ENCODE data around the gene COL19A1.
"Not testable (repeated sequence)": the region's sequence is repeated elsewhere in the genome, so short reads cannot be mapped to it uniquely, and the experiment has no call there.

COL19A1 gene

GRCh38 chr6:69965974-69966373 is 99.6 kb downstream of the COL19A1 start:
- not testable (repeated sequence) for DNase-seq (ENCODE audit: low read depth)

- DNase-seq (ENCODE audit: low read depth), result no peak
Measured at GRCh38 chr6:69973138-69973537, 106.8 kb downstream of the COL19A1 start.

- no peak for DNase-seq (ENCODE audit: low read depth)
Measured at GRCh38 chr6:69973763-69974162, 107.4 kb downstream of the COL19A1 start.

GRCh38 chr6:69974193-69974592 is 107.8 kb downstream of the COL19A1 start:
- DNase-seq (ENCODE audit: low read depth), result no peak

- DNase-seq (ENCODE audit: low read depth), result no peak
Measured at GRCh38 chr6:69976591-69977090, 110.3 kb downstream of the COL19A1 start.

GRCh38 chr6:69980624-69981023 is 114.3 kb downstream of the COL19A1 start:
- no peak for DNase-seq (ENCODE audit: low read depth)

GRCh38 chr6:69984506-69984905 is 118.2 kb downstream of the COL19A1 start:
- DNase-seq (ENCODE audit: low read depth), result no peak

GRCh38 chr6:69985180-69985579 is 118.8 kb downstream of the COL19A1 start:
- no peak for DNase-seq (ENCODE audit: low read depth)

- no peak for DNase-seq (ENCODE audit: low read depth)
Measured at GRCh38 chr6:69987550-69987949, 121.2 kb downstream of the COL19A1 start.

GRCh38 chr6:69988458-69989126 is 122.2 kb downstream of the COL19A1 start:
- DNase-seq (ENCODE audit: low read depth), result no peak

GRCh38 chr6:69994251-69994650 is 127.9 kb downstream of the COL19A1 start:
- DNase-seq (ENCODE audit: low read depth), result no peak

GRCh38 chr6:70008189-70008588 is 141.8 kb downstream of the COL19A1 start:
- DNase-seq (ENCODE audit: low read depth), result no peak

- not testable (repeated sequence) for DNase-seq (ENCODE audit: low read depth)
Measured at GRCh38 chr6:70010339-70010738, 144.0 kb downstream of the COL19A1 start.

GRCh38 chr6:70023201-70023600 is 156.8 kb downstream of the COL19A1 start:
- DNase-seq (ENCODE audit: low read depth), result not testable (repeated sequence)

GRCh38 chr6:70028246-70028645 is 161.9 kb downstream of the COL19A1 start:
- DNase-seq (ENCODE audit: low read depth), result no peak

GRCh38 chr6:70028926-70029325 is 162.6 kb downstream of the COL19A1 start:
- no peak for DNase-seq (ENCODE audit: low read depth)

GRCh38 chr6:70033781-70034180 is 167.4 kb downstream of the COL19A1 start:
- no peak for DNase-seq (ENCODE audit: low read depth)

GRCh38 chr6:70037445-70037844 is 171.1 kb downstream of the COL19A1 start:
- no peak for DNase-seq (ENCODE audit: low read depth)

- no peak for DNase-seq (ENCODE audit: low read depth)
Measured at GRCh38 chr6:70040766-70041165, 174.4 kb downstream of the COL19A1 start.

- DNase-seq (ENCODE audit: low read depth), result no peak
Measured at GRCh38 chr6:70041411-70041810, 175.1 kb downstream of the COL19A1 start.

- DNase-seq (ENCODE audit: low read depth), result no peak
Measured at GRCh38 chr6:70045413-70045812, 179.1 kb downstream of the COL19A1 start.

- DNase-seq (ENCODE audit: low read depth), result no peak
Measured at GRCh38 chr6:70051197-70052124, 185.1 kb downstream of the COL19A1 start.
